Hindlimb muscle (tissue), 1 donor: ENCODE measurements around the gene IL1RAP. TPM values are rescaled to one million over a fixed set of nuclear protein-coding genes. Genes with fewer than 3 reads are reported as not detected.

Source experiments
- DNase-seq: peaks from one replicate; pipeline ENCODE4 v3.0.0-alpha.2; 2013
- polyA plus RNA-seq: library from polyadenylated mRNA; unstranded; fragments of 120-200 nt; gene quantifications from one replicate; pipeline ENCODE4 v1.2.1, GENCODE V29; 2013; ENCODE audit not compliant: insufficient read length

IL1RAP gene
- polyA plus RNA-seq, 1 donor = 5.8 TPM

- DNase-seq = no peak
These were observed 31.3 kb downstream of the IL1RAP start for GRCh38 chr3:190545191-190545590.

- no peak for DNase-seq
These were observed 33.1 kb downstream of the IL1RAP start for GRCh38 chr3:190546881-190547510.

GRCh38 chr3:190548031-190548656 lies 34.3 kb downstream of the IL1RAP start:
- no peak for DNase-seq

DNA sequence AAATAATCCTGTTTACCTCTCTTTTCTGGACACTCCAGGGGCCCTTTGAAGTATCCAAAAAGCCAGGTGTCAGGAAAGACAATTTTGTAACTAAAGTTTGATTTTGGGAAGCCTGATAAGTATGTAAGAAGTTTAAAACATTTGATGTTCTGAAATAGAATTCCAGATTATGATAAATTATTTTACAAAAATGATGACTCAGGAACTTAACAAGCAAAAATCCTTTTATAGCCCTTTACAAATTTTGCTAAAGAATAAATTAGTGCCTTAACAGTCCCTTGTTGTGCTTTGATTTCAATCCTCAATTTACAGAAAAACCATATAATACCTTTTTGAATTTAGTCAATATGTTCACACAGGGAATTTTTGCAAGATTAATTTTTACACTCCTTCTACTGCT lies 38.1 kb downstream of the IL1RAP start:
- DNase-seq = no peak

GRCh38 chr3:190552969-190553759 lies 39.3 kb downstream of the IL1RAP start:
- no peak for DNase-seq

- DNase-seq = no peak
These were observed 40.3 kb downstream of the IL1RAP start for GRCh38 chr3:190554197-190554596.

GRCh38 chr3:190556351-190556750 lies 42.5 kb downstream of the IL1RAP start:
- DNase-seq = no peak

GRCh38 chr3:190557296-190557695 lies 43.4 kb downstream of the IL1RAP start:
- no peak for DNase-seq

DNA sequence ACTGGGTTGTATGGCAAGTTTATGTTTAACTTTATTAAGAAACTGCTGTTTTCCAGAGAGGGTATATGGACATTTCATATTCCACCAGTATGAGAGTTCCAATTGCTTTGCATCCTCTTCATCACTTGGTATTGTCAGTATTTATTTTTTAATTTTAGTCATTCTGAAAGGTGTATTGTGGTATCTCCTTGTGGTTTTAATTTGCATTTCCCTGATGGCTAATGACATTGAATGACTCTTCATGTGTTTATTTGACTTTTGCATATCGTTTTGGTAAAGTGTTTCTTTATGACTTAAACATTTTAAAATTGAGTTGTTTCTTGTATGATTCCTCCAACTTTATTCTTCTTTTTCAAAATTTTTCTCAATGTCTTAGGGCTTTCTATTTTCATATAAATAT lies 44.4 kb downstream of the IL1RAP start:
- DNase-seq = no peak

DNA sequence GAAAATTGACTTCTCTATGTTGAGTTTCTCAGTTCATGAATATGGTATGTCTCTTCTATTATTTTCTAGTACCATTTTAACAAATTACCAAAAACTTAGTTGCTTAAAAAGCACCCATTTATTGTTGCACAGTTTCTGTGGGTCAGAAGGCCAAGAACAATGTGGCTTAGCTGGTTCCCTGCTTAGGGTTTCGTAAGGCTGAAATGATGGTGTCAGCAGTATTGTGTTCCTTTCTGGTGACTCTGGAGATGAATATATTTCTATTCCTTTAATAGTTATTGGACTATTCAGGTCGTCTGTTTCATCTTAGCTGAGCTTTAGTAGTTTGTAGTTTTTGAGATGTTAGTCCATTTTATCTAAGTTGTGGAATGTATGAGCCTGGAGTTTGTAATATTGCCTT lies 44.9 kb downstream of the IL1RAP start:
- DNase-seq = no peak

DNA sequence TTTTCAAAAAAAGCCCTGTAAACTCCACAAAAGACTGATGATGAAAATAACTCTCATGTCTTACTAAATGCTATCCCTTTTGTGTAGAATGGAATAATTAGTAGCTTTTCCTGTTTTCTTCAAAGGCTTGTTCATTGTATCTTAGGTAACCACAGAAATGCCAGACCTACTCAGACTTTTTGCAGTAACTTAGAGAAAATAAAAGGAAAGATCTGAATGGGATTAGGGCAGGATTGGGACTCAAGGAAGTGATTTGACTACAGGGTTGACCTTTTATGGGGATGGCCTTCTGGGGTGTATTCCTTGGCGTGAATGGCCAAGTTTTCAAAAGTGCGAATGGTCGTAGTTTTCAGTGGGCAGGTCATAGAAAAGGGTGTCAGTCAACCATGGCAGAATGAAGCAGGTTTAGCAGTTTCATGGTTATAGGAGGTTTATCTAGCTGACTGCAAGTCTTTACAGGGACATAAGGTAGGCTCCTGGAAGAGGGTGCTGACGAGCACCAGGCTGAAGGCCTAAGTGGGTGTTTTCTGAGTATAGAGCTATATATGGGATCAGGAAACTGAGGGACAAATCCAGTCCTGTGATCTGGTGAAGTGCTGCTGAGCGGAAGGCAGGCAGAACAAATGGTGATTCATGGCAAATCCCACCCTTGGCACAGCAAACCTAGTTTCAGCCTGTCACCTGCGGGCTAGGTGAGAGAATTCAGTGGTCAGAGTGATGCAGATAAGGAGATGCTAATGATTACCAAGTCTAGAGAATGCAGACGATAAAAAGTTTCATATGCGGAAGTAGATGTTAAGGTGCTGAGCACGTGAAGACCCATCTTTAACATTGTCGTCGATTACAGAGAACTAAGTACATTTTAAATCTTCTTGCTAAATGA lies 46.4 kb downstream of the IL1RAP start:
- DNase-seq = no peak

DNA sequence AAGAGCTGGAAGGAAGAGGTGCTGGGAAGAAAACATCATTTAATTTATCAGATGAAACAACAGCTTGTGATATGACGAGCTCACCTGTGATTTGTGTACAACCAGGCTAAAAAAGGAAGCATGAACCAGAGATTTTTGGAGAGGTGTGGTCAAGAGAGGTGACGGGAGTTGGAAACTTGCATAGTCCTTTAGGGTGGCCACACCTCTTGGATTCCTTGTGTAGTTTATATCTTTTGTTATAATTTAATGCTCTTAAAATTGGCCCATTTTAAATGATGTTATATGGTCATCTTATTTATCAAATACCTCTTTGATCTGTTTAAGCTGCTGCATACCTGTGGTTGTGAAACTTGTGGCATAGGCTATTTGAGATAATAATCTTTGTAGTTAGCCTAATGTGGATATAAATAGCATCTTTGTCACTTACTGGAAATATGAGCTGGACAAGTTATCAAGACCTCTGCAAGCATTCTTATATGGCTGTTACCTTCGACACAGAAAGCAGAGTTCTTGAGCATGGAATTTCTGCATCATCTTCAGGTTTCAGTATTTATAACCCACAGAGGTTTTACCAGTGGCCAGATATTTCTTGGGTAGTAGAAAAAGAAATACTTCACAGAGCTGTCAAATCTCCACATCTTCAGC lies 49.1 kb downstream of the IL1RAP start:
- no peak for DNase-seq

GRCh38 chr3:190564175-190564574 lies 50.3 kb downstream of the IL1RAP start:
- DNase-seq = no peak

GRCh38 chr3:190566043-190566933 lies 52.4 kb downstream of the IL1RAP start:
- DNase-seq = no peak

GRCh38 chr3:190568036-190568435 lies 54.2 kb downstream of the IL1RAP start:
- no peak for DNase-seq

- no peak for DNase-seq
These were observed 60.6 kb downstream of the IL1RAP start for GRCh38 chr3:190574473-190574872.

- no peak for DNase-seq
These were observed 61.7 kb downstream of the IL1RAP start for GRCh38 chr3:190575437-190576185.

DNA sequence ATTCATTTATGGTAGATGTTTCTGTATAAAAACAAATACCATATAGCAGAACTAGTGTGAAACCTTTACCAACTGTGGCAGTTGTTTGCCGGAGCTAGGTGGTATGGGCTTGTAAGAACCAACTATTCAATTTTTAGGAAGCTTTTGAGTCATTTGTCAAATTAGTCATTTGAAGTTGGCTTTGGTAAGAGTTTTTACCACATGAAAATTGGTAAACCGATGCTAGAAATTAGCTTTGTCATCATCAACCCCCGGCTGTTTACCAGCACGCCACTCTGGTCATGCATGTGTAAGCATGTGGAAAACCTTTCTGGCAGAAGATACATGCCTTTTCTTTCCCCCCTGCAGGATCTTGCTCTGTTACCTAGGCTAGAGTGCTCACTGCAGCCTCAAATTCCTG lies 63.3 kb downstream of the IL1RAP start:
- DNase-seq = no peak

GRCh38 chr3:190579514-190580137 lies 65.7 kb downstream of the IL1RAP start:
- DNase-seq = no peak

DNA sequence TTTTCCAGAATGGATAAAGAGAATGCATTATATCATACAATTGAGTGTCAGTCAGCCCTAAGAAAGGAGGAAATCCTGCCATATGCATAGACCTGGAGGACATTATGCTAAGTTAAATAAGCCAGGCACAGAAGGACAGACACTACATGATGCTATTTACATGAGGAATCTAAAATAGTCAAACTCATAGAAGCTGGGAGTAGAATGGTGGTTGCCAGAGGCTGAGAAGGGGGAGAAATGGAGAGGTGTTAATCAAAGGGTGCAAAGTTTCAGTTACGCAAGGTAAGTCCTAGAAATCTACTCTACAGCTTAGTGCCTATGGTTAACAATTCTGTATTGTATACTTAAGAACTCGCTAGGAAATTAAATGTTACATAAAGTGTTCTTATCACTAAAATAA lies 66.5 kb downstream of the IL1RAP start:
- no peak for DNase-seq
